HFFc6 (cell line): ENCODE data around the gene KIT. TPM values are rescaled to one million over a fixed set of nuclear protein-coding genes. Genes with fewer than 3 reads are reported as not detected.

Experiments used
- DNase-seq: peaks from one replicate; pipeline ENCODE4 v3.0.0-alpha.2; 2018
- H3K27ac Mint-ChIP-seq: 2 replicates; pipeline ENCODE4 v1.8.0; 2020; ENCODE audit warnings: mild to moderate bottlenecking, mixed read lengths
- H3K27me3 Mint-ChIP-seq: 2 replicates; pipeline ENCODE4 v1.8.0; 2021; ENCODE audit warnings: mild to moderate bottlenecking, moderate library complexity, mixed read lengths; ENCODE audit not compliant: insufficient read depth
- H3K36me3 Mint-ChIP-seq: 2 replicates; pipeline ENCODE4 v1.8.0; 2021; ENCODE audit warnings: low read depth, mixed read lengths
- H3K4me1 Mint-ChIP-seq: 2 replicates; pipeline ENCODE4 v1.8.0; 2020; ENCODE audit warnings: low read depth, mixed read lengths
- H3K4me3 Mint-ChIP-seq: 2 replicates; pipeline ENCODE4 v1.8.0; 2020; ENCODE audit warnings: mild to moderate bottlenecking, moderate library complexity, mixed read lengths
- H3K9me3 Mint-ChIP-seq: 2 replicates; pipeline ENCODE4 v1.8.0; 2020; ENCODE audit warnings: mild to moderate bottlenecking, mixed read lengths
- total RNA-seq, 6 experiments: library from RNA; stranded (reverse); fragmentation: NEBNext Ultra II Directional; extraction: Animal tissue kit (Norgen Biotek cat#: 25700); gene quantifications; 2 replicates in 1 of 6; 3 replicates in 5 of 6; pipeline ENCODE4 v1.2.3, GENCODE V29; 2021
- TF ChIP-seq, protein P1 (sequence below): fragments of 200-600 bp; sonication (generic); IDR thresholded peaks from 2 replicates; pipeline ENCODE4 v1.5.0; 2021; ENCODE audit warnings: antibody characterized with exemption, mild to moderate bottlenecking

Gene KIT
- total RNA-seq, 6 experiments from 2014 or later: 0.11 to 1.2 (median 0.26) TPM

DNA sequence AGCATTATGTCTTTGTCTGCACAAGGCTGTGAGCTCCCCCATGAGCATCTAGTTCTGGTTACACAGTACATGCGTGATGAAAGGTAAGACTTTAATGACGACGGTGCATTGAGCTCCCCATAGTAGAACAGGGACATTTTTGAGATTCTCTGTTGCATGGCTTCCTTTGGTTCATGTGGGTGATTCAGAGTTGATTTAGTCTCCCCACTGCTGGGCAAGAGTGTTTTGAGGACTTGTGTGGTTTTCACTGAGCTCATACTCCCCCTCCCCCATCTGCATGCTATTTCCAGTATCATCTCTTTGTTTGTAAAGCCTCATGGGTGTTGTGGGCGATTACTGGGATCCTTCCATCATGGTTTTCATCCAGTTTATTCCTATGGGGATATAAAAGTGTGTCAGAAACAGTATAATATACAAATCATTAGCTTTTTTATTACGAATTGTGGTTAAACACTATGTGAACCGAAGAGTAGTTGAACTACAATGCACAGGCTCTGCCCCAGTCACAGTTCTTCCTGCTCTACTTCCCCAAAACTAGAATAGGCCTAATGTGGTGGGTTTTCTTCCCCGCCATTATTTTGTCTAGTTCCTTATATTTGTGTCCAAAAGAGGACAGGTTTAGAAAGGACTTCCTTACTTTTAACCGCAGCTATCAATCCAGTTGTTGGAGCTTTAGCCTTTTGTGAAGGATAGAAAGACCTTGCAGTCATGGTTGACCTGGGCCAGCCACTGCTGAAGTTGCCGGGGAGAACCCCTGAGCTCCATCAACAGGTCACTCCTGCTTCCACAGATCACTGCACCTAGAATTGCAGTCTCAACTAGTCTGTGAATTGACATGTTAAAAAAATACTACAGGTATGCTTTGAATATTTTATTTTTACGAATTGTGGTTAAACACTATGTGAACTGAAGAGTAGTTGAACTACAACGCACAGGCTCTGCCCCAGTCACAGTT is 30.4 kb downstream of the KIT start:
- H3K27ac Mint-ChIP-seq: no peak overlapping the region
- DNase-seq: no peak
- H3K36me3 Mint-ChIP-seq: no peaks in the 10 kb centered on the region

DNA sequence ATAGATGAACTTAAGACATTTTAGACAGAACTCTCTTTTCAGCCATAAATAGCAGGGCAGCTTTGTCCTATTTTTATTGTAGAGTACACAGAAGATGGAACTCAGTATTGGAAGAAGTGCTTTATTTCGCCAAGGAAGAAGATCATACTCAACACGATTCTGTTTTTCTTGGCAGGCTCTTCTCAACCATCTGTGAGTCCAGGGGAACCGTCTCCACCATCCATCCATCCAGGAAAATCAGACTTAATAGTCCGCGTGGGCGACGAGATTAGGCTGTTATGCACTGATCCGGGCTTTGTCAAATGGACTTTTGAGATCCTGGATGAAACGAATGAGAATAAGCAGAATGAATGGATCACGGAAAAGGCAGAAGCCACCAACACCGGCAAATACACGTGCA is 37.6 kb downstream of the KIT start:
- Mint-ChIP-seq H3K4me3 (no peak overlapping the region), H3K36me3 (no peaks in the 10 kb centered on the region), H3K27me3 (peaks cover 4% of the 10 kb centered on the region), H3K9me3 (no peaks in the 10 kb centered on the region), H3K27ac (no peak overlapping the region), H3K4me1 (no peaks in the 10 kb centered on the region)
- TF ChIP-seq, protein P1, sequence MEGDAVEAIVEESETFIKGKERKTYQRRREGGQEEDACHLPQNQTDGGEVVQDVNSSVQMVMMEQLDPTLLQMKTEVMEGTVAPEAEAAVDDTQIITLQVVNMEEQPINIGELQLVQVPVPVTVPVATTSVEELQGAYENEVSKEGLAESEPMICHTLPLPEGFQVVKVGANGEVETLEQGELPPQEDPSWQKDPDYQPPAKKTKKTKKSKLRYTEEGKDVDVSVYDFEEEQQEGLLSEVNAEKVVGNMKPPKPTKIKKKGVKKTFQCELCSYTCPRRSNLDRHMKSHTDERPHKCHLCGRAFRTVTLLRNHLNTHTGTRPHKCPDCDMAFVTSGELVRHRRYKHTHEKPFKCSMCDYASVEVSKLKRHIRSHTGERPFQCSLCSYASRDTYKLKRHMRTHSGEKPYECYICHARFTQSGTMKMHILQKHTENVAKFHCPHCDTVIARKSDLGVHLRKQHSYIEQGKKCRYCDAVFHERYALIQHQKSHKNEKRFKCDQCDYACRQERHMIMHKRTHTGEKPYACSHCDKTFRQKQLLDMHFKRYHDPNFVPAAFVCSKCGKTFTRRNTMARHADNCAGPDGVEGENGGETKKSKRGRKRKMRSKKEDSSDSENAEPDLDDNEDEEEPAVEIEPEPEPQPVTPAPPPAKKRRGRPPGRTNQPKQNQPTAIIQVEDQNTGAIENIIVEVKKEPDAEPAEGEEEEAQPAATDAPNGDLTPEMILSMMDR: no peak
- no peak for DNase-seq

More for the DNA sequence above, 30.4 kb downstream of the KIT start:
- Mint-ChIP-seq H3K4me3 (no peak overlapping the region), H3K9me3 (no peaks in the 10 kb centered on the region), H3K27me3 (peaks cover 1% of the 10 kb centered on the region), H3K4me1 (no peaks in the 10 kb centered on the region)
- TF ChIP-seq, protein P1: no peak

DNA sequence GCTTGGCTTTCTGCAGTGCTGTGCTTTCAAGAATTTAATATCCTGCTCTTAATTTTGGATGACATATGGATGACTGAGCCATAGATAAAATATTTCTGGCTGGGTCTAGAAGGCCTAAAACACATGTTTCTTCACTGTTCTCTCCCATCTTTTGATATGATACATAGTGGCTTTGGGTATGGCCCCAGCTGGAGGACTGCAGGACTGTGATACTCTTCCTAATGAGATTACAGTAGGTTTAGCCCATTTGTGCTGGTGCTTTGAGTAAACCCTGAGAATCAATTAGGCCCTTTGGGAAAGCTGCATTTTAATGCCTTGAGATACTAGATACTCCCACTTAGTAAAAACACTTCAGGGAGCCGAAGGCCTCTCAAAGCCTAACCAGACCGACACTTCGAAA is 38.0 kb downstream of the KIT start:
- peaks cover 4% of the 10 kb centered on the region for H3K27me3 Mint-ChIP-seq
- no peak overlapping the region for H3K27ac Mint-ChIP-seq
- TF ChIP-seq, protein P1: no peak
- no peaks in the 10 kb centered on the region for H3K4me1 Mint-ChIP-seq
- H3K36me3 Mint-ChIP-seq: no peaks in the 10 kb centered on the region
- H3K9me3 Mint-ChIP-seq: no peaks in the 10 kb centered on the region
- H3K4me3 Mint-ChIP-seq: no peak overlapping the region
- no peak for DNase-seq

DNA sequence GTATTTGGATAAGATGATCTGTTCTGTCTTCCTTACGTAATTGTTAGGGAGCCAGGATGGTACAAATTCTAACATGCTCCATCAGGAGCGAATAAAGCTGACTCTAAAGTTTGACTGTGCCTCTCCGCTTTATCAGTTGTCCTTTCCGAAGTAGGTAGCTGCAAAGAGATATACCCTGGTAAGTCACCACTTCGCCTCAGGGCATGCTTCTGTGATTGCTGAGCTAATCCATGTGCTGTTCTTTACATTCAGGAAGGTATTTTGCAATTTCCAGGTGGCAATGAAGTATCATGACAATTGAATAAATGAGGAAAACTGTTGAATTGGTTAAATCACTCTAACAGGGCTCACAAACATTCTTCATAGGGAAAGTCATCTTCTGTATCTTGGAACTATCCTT is 38.9 kb downstream of the KIT start:
- no peaks in the 10 kb centered on the region for H3K9me3 Mint-ChIP-seq
- TF ChIP-seq, protein P1: no peak
- H3K27me3 Mint-ChIP-seq: peaks cover 4% of the 10 kb centered on the region
- no peak for DNase-seq
- no peak overlapping the region for H3K27ac Mint-ChIP-seq
- H3K36me3 Mint-ChIP-seq: no peaks in the 10 kb centered on the region
- no peak overlapping the region for H3K4me3 Mint-ChIP-seq
- no peaks in the 10 kb centered on the region for H3K4me1 Mint-ChIP-seq

DNA sequence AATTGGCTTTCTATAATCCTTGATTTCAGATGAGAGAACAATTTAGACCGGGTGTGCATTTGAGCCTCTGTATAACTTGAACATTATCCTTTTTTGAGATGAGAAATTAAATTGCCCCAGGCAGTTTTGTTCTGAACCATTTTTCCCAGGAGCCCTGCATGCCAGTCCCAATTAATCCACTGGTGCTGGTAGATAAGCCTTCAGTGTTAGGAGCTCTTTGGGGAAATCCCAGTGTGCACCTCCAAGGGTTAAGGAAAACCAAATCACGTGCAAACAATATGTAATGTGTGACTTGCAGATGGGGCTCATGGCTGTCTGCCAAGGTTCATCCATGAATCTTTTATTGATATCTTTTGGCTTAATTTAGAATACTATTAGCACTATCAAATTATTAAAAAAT is 43.2 kb downstream of the KIT start:
- TF ChIP-seq, protein P1: no peak
- Mint-ChIP-seq H3K27ac (no peak overlapping the region), H3K36me3 (no peaks in the 10 kb centered on the region), H3K4me3 (no peak overlapping the region), H3K4me1 (no peaks in the 10 kb centered on the region), H3K27me3 (no peaks in the 10 kb centered on the region; the same call in none of the 2 replicates), H3K9me3 (no peaks in the 10 kb centered on the region)
- no peak for DNase-seq
